ENCODE results near the gene CREB5.

DNA sequence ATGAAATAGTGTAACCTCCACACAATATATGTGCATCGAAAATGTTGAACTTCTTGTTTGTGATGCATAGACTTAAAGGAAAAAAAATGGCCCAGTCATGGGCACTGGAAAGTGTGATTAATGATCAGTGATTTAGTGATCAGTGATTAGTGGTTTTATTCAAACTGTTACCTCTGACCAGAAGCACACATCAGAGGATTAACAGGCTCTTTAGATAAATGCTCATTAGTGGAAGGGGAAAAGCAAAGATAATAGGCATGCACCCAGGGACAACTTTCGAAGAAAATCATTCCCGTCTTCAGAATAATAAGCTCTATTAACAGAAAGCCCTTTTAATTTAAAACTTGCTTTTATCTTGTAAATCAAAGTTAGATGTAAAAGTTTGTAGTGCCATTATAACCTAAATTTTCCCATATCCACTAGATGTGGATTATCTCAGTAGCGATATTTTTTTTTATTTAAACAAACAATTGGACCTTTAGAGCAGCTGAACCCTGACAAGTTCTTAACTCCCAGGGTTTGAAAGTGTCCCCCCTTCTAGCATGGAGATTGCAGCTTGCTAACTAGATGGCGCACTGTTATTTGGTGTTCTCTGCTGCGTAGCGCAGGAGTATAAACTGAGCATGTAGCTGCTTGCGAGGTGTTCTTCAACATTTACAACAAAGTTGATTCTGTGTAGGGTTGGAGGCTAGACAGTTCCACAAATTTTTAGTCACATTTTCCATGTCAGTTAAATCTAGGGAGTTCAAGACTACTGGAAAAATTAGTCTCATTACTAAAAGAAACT lies at the start of gene CREB5:
- TF ChIP-seq, protein P1, sequence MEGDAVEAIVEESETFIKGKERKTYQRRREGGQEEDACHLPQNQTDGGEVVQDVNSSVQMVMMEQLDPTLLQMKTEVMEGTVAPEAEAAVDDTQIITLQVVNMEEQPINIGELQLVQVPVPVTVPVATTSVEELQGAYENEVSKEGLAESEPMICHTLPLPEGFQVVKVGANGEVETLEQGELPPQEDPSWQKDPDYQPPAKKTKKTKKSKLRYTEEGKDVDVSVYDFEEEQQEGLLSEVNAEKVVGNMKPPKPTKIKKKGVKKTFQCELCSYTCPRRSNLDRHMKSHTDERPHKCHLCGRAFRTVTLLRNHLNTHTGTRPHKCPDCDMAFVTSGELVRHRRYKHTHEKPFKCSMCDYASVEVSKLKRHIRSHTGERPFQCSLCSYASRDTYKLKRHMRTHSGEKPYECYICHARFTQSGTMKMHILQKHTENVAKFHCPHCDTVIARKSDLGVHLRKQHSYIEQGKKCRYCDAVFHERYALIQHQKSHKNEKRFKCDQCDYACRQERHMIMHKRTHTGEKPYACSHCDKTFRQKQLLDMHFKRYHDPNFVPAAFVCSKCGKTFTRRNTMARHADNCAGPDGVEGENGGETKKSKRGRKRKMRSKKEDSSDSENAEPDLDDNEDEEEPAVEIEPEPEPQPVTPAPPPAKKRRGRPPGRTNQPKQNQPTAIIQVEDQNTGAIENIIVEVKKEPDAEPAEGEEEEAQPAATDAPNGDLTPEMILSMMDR (IDR thresholded peaks at IDR 0.05): no peak
- no peak for TF ChIP-seq POLR2AphosphoS5 (IDR thresholded peaks at IDR 0.05)
- TF ChIP-seq POLR2A (IDR thresholded peaks at IDR 0.05): no peak

Data from breast epithelium (tissue), 3 donors.